Measurements from ENCODE around the gene NPVF. TPM values are rescaled to one million over a fixed set of nuclear protein-coding genes. Genes with fewer than 3 reads are reported as not detected.

The NPVF gene
- total RNA-seq, 4 donors from 2014 or later = not detected

GRCh38 chr7:25189197-25189596 lies 39.1 kb downstream of the NPVF start:
- DNase-seq = no peak
- no peak overlapping the region for H3K4me3 ChIP-seq
- H3K9me3 ChIP-seq = no peaks in the 10 kb centered on the region
- no peak overlapping the region for H3K27ac ChIP-seq
- no peak for TF ChIP-seq CTCF (IDR thresholded peaks at IDR 0.05)
- TF ChIP-seq POLR2A (IDR thresholded peaks at IDR 0.05) = no peak
- no peaks in the 10 kb centered on the region for H3K4me1 ChIP-seq
- no peaks in the 10 kb centered on the region for H3K36me3 ChIP-seq
- WGBS, 2 donors = 87 to 91% methylated on average over 6 of the region's 6 CpGs
- intact Hi-C loops (cut with DNase I) = no loop called here
- peaks cover 0 to 4% (median 0%) of the 10 kb centered on the region in 4 donors for H3K27me3 ChIP-seq

- Histone ChIP-seq H3K4me3 (no peak overlapping the region), H3K27ac (no peak overlapping the region), H3K36me3 (no peaks in the 10 kb centered on the region), H3K4me1 (no peaks in the 10 kb centered on the region), H3K27me3 (peaks cover 0 to 4% (median 0%) of the 10 kb centered on the region in 4 donors), H3K9me3 (no peaks in the 10 kb centered on the region)
- 77 to 86% methylated on average over 6 to 7 of the region's 8 CpGs for WGBS, 2 donors
- intact Hi-C loops (cut with DNase I) = no loop called here
- no peak for TF ChIP-seq CTCF (IDR thresholded peaks at IDR 0.05)
- TF ChIP-seq POLR2A (IDR thresholded peaks at IDR 0.05) = no peak
- DNase-seq = no peak
Measured at GRCh38 chr7:25187932-25188331, 40.4 kb downstream of the NPVF start.

GRCh38 chr7:25186436-25186835 lies 41.9 kb downstream of the NPVF start:
- TF ChIP-seq CTCF (IDR thresholded peaks at IDR 0.05) (no peak), POLR2A (IDR thresholded peaks at IDR 0.05) (no peak)
- Histone ChIP-seq H3K27ac (no peak overlapping the region), H3K27me3 (peaks cover 0 to 4% (median 0%) of the 10 kb centered on the region in 4 donors), H3K9me3 (no peaks in the 10 kb centered on the region), H3K4me3 (no peak overlapping the region), H3K36me3 (no peaks in the 10 kb centered on the region), H3K4me1 (no peaks in the 10 kb centered on the region)
- no peak for DNase-seq
- intact Hi-C loops (cut with DNase I) = no loop called here
- 66 to 76% methylated on average over 6 of the region's 6 CpGs for WGBS, 2 donors

GRCh38 chr7:25181532-25181931 lies 46.8 kb downstream of the NPVF start:
- WGBS, 2 donors = 79% methylated on average over 3 of the region's 3 CpGs
- no peaks in the 10 kb centered on the region for H3K27me3 ChIP-seq
- no peaks in the 10 kb centered on the region for H3K36me3 ChIP-seq
- H3K27ac ChIP-seq = no peak overlapping the region
- H3K9me3 ChIP-seq = no peaks in the 10 kb centered on the region
- no peak for DNase-seq
- TF ChIP-seq CTCF (IDR thresholded peaks at IDR 0.05) = no peak
- TF ChIP-seq POLR2A (IDR thresholded peaks at IDR 0.05) = no peak
- intact Hi-C loops (cut with DNase I) = no loop called here
- H3K4me1 ChIP-seq = peaks cover 7 to 15% (median 14%) of the 10 kb centered on the region in 3 donors
- H3K4me3 ChIP-seq = no peak overlapping the region

GRCh38 chr7:25180946-25181345 lies 47.3 kb downstream of the NPVF start:
- no peaks in the 10 kb centered on the region for H3K36me3 ChIP-seq
- intact Hi-C loops (cut with DNase I) = no loop called here
- TF ChIP-seq CTCF (IDR thresholded peaks at IDR 0.05) (no peak), POLR2A (IDR thresholded peaks at IDR 0.05) (no peak)
- no peak for DNase-seq
- peaks cover 7 to 15% (median 14%) of the 10 kb centered on the region in 3 donors for H3K4me1 ChIP-seq
- 81 to 84% methylated on average over 7 of the region's 7 CpGs for WGBS, 2 donors
- H3K9me3 ChIP-seq = no peaks in the 10 kb centered on the region
- peak overlapping the region; percentile 74 to 88 (median 80) for H3K4me3 ChIP-seq
- H3K27ac ChIP-seq = peak overlapping the region in 2 of 4 donors; percentile 90 to 91
- H3K27me3 ChIP-seq = no peaks in the 10 kb centered on the region

All from esophagus squamous epithelium (tissue), 5 donors.